Epithelial cell of proximal tubule (primary cell): ENCODE data around the gene DAGLA. TPM values are rescaled to one million over a fixed set of nuclear protein-coding genes. Genes with fewer than 3 reads are reported as not detected.
"Not testable (repeated sequence)": the region's sequence is repeated elsewhere in the genome, so short reads cannot be mapped to it uniquely, and the experiment has no call there.

ENCODE experiments used
- DNase-seq: peaks from one replicate; pipeline ENCODE4 v3.0.0-alpha.2; 2011; ENCODE audit warnings: low read depth
- H3K4me3 ChIP-seq: 2 replicates; pipeline ENCODE4 v1.5.1; 2011; ENCODE audit warnings: low read depth, mild to moderate bottlenecking, low read length
- CTCF ChIP-seq: conservative IDR thresholded peaks from 2 replicates; pipeline ENCODE4 v1.5.1; 2012; ENCODE audit warnings: low read depth, mild to moderate bottlenecking, low read length
- total RNA-seq: library from RNA; depleted of rRNA; stranded (reverse); fragments of >200 nt; gene quantifications from 2 replicates; pipeline ENCODE4 v1.2.3, GENCODE V29; 2015

The DAGLA gene
- total RNA-seq, 1 donor from 2014 or later: 4.5 TPM

GRCh38 chr11:61666684-61667297, 13.4 kb upstream of the DAGLA start:
- no peak for DNase-seq
- TF ChIP-seq CTCF: no peak
- H3K4me3 ChIP-seq: no peak overlapping the region

DNA sequence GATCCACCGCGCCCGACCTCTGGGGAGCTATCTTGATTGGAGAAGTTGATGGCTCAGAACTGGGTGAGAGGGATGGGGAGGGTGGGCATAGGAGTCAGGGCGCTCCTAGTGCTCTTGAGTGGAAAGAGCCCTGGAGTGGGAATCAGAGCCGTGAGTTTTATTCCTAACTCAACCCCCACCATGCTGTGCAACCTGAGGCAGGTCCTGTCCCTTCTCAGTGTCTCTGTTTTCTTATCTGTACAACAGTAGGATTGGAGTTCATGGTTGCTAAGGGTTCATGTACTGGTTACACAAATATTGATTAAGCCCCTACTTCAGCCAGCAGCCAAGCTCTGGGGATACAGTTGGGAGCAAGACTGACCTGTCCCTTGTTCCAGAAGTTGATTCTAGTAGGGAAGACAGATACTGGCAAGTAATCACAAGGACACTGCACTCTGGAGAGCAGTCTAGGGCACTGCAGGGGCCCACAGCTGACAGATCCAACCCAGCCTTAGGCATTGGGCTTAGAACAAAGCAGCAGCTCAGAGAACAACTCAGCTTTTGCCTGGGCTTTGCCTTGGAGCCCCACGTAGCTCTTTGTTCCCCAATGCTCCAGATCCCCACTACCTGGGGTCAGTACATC, 12.4 kb upstream of the DAGLA start:
- DNase-seq: no peak
- H3K4me3 ChIP-seq: no peak overlapping the region
- no peak for TF ChIP-seq CTCF

- no peak overlapping the region for H3K4me3 ChIP-seq
- DNase-seq: no peak
- TF ChIP-seq CTCF: no peak
These were observed 10.8 kb upstream of the DAGLA start for GRCh38 chr11:61669417-61669816.

- DNase-seq: no peak
- no peak for TF ChIP-seq CTCF
- no peak overlapping the region for H3K4me3 ChIP-seq
These were observed 9.6 kb upstream of the DAGLA start for GRCh38 chr11:61670626-61671025.

GRCh38 chr11:61671527-61671926, 8.7 kb upstream of the DAGLA start:
- DNase-seq: no peak
- H3K4me3 ChIP-seq: no peak overlapping the region
- TF ChIP-seq CTCF: peak; percentile 62

DNA sequence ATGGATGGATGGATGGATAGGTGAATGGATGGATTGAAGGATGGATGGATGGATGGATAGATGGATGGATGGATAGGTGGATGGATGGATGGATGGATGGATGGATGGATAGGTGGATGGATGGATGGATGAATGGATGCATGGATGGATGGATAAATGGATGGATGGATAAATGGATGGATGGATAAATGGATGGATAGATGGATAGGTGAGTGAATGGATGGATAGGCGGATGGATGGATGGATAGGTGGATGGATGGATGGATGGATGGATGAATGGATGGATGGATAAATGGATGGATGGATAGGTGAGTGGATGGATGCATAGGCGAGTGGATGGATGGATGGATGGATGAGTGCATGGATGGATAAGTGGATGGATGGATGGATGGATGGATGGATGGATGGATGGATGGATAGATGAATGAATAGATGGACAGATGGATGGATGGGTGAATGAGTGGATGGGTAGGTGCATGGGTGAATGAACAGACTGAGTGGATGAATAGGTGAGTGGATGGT, 6.2 kb upstream of the DAGLA start:
- not testable (repeated sequence) for DNase-seq, H3K4me3 ChIP-seq

DNA sequence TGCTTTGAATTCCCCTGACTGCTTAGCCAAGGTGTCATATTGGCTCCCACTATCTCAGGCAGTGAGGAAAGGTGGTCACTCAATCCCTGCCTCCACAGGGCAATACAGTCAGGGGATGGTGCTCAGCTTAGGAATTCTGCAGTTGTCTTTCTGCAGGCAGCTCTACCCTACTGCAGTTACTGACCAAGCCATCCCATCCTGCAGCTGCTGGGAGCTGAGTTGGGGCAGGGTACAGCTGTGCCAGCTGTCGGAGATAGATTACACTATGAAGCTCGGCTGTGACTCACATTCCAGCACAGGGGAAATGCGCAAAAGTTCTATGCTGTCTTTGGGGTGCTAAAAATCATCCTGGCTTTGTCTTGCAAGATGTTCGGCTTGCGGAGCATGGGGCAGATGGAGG, 4.4 kb upstream of the DAGLA start:
- no peak overlapping the region for H3K4me3 ChIP-seq
- DNase-seq: no peak
- TF ChIP-seq CTCF: no peak
